Gastrocnemius medialis (tissue), 4 donors: Measurements from ENCODE around the gene FHOD3.

Source experiments
- CTCF ChIP-seq, 5 experiments: fragments of 450-650 bp in 3 of 5; fragments of 200-600 bp in 2 of 5; sonication (generic) in 2 of 5; IDR thresholded peaks in 4 of 5; conservative IDR thresholded peaks in 1 of 5; 1 replicate in 4 of 5; 2 replicates in 1 of 5; pipeline ENCODE4 v1.5.1; 2016 to 2019; ENCODE audit warnings: antibody characterized with exemption in 5 of 5, mild to moderate bottlenecking in 3 of 5, moderate library complexity in 3 of 5
- POLR2A ChIP-seq, 2 donors: fragments of 450-650 bp; IDR thresholded peaks; one replicate each; pipeline ENCODE4 v1.6.1; 2017; ENCODE audit warnings: antibody characterized with exemption in 2 of 2, mild to moderate bottlenecking in 2 of 2, moderate library complexity in 2 of 2

GRCh38 chr18:36536426-36536825, 238.9 kb downstream of the FHOD3 start:
- TF ChIP-seq POLR2A (IDR thresholded peaks at IDR 0.05) = no peak
- no peak for TF ChIP-seq CTCF (IDR thresholded peaks at IDR 0.05 in 4 of 5, conservative IDR thresholded peaks at IDR 0.05 in 1 of 5)
